Panc1 (cell line): ENCODE results near the gene DPM2. TPM values are rescaled to one million over a fixed set of nuclear protein-coding genes. Genes with fewer than 3 reads are reported as not detected.
A peak's percentile ranks its signal among the peaks of the same experiment; 100 is the strongest.

Source experiments
- ATAC-seq: fragments of 200-7000 bp; cut with Tn5 transposase; 2 replicates; pipeline ENCODE4 v1.9.1; 2020; ENCODE audit warnings: mild to moderate bottlenecking, moderate library complexity
- BruUV-seq: library from RNA; stranded (reverse); fragments of 400-500 nt; replicated peaks from 2 replicates; lab custom pipeline; 2021; lab: Mats Ljungman, UMichigan
- CTCF ChIA-PET: fragments of 300-600 bp; sonication (Branson Sonifier 250); formaldehyde crosslinking; loops from one replicate; lab custom pipeline; 2022; ENCODE audit warnings: antibody characterized with exemption; lab: Charles Lee
- POLR2A ChIA-PET: fragments of 300-600 bp; sonication (Branson Sonifier 250); formaldehyde crosslinking; loops from one replicate; lab custom pipeline; 2022; ENCODE audit warnings: antibody characterized with exemption; lab: Charles Lee
- DNase-seq: peaks from one replicate; pipeline ENCODE4 v3.0.0-alpha.2; 2010; ENCODE audit warnings: low read depth, low spot score
- H3K27ac ChIP-seq: 2 replicates; pipeline ENCODE4 v1.5.1; 2011; ENCODE audit warnings: mild to moderate bottlenecking, low read length, inconsistent platforms
- H3K27me3 ChIP-seq: fragments of 200-500 bp; sonication (Bioruptor generic); 2 replicates; pipeline ENCODE4 v1.6.0; 2014; ENCODE audit warnings: low read length, inconsistent platforms; ENCODE audit not compliant: control insufficient read depth, insufficient read depth
- H3K36me3 ChIP-seq: fragments of 200-500 bp; sonication (Bioruptor generic); 2 replicates; pipeline ENCODE4 v1.5.1; 2014; ENCODE audit warnings: inconsistent platforms, mild to moderate bottlenecking, low read length, moderate library complexity; ENCODE audit not compliant: control insufficient read depth, insufficient read depth
- H3K4me1 ChIP-seq: 2 replicates; pipeline ENCODE4 v1.5.1; 2011; ENCODE audit warnings: inconsistent platforms, mild to moderate bottlenecking, low read length, moderate library complexity; ENCODE audit not compliant: control insufficient read depth, insufficient read depth
- H3K4me3 ChIP-seq, 2 experiments: 2 replicates each; pipeline ENCODE4 v1.5.1; 2011 to 2012; ENCODE audit warnings: low read depth in 2 of 2, low read length in 2 of 2, mild to moderate bottlenecking in 2 of 2, inconsistent platforms in 1 of 2, moderate library complexity in 1 of 2
- H3K9me3 ChIP-seq: fragments of 200-500 bp; sonication (Bioruptor generic); 2 replicates; pipeline ENCODE4 v1.5.1; 2014; ENCODE audit warnings: low read depth, mild to moderate bottlenecking, inconsistent platforms, low read length, moderate library complexity; ENCODE audit not compliant: control insufficient read depth, insufficient read depth
- CTCF ChIP-seq: fragments of 450-650 bp; IDR thresholded peaks from 2 replicates; pipeline ENCODE4 v1.5.1; 2017; ENCODE audit warnings: mild to moderate bottlenecking
- POLR2AphosphoS5 ChIP-seq: IDR thresholded peaks from 2 replicates; pipeline ENCODE4 v1.6.1; 2012; ENCODE audit warnings: mild to moderate bottlenecking, low read depth, low read length, moderate library complexity
- SIN3A ChIP-seq: IDR thresholded peaks from 2 replicates; pipeline ENCODE4 v1.6.1; 2012; ENCODE audit warnings: low read depth, mild to moderate bottlenecking, low read length, moderate library complexity, borderline replicate concordance; ENCODE audit not compliant: insufficient read depth
- TCF7L2 ChIP-seq: IDR thresholded peaks from 2 replicates; pipeline ENCODE4 v1.6.1; 2011; ENCODE audit warnings: mild to moderate bottlenecking, low read depth, low read length, inconsistent platforms
- in situ Hi-C: cut with HindIII; loops from 2 replicates; pipeline ENCODE4 v1.10.0; 2016; ENCODE audit warnings: low sequenced_read_pairs, low pct_unique_long_range_greater_than_20kb
- intact Hi-C: fragments of 100-400 bp; cut with micrococcal nuclease; formaldehyde crosslinking; loops from one replicate; pipeline ENCODE4 v1.10.0; 2022; ENCODE audit not compliant: unreplicated experiment
- total RNA-seq: library from RNA; stranded (reverse); gene quantifications from one replicate; pipeline ENCODE4 v1.2.1, GENCODE V29; 2021; ENCODE audit not compliant: unreplicated experiment
- TF ChIP-seq, protein P1 (sequence below), 2 experiments: IDR thresholded peaks; 2 replicates each; pipeline ENCODE4 v1.6.1; 2011 to 2012; ENCODE audit warnings: low read depth in 2 of 2, control low read depth in 1 of 2, low read length in 1 of 2, mild to moderate bottlenecking in 1 of 2, moderate library complexity in 1 of 2; ENCODE audit not compliant: insufficient read depth in 1 of 2

The DPM2 gene
- total RNA-seq, 1 experiment from 2014 or later, result 58.7 TPM

DNA sequence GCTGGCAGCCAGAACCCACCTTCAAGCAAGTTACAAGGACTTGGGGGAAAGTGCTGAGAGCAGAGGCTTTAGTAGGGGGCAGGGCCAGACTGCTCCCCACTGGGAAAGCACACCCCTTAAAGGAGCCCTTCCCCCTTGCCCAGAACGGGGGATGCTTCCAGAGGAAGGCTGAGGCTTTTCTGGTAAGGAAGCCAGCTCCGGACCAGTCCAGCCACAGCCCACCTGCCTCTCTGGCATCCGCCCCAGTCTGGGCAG is 4.2 kb upstream of the DPM2 start:
- H3K27ac ChIP-seq, result peak overlapping the region; percentile 93
- no peak for ATAC-seq
- in situ Hi-C loops, result loop anchor here (25.0 kb wide), 1 partner anchor 145 kb away; no protein-coding TSS in a partner anchor
- no TSS peak for BruUV-seq
- no peak overlapping the region for H3K4me3 ChIP-seq
- no peaks in the 10 kb centered on the region for H3K9me3 ChIP-seq
- CTCF ChIA-PET, result interaction anchor here (0.9 to 1.0 kb wide), 2 partner anchors 57 to 75 kb away, joined by 3 to 5 read pairs; no protein-coding TSS in a partner anchor
- H3K36me3 ChIP-seq, result peaks cover 11% of the 10 kb centered on the region
- 0 out of 2 replicates have a peak, but pooled peaks have one; percentile 0 for TF ChIP-seq POLR2AphosphoS5
- TF ChIP-seq, protein P1, sequence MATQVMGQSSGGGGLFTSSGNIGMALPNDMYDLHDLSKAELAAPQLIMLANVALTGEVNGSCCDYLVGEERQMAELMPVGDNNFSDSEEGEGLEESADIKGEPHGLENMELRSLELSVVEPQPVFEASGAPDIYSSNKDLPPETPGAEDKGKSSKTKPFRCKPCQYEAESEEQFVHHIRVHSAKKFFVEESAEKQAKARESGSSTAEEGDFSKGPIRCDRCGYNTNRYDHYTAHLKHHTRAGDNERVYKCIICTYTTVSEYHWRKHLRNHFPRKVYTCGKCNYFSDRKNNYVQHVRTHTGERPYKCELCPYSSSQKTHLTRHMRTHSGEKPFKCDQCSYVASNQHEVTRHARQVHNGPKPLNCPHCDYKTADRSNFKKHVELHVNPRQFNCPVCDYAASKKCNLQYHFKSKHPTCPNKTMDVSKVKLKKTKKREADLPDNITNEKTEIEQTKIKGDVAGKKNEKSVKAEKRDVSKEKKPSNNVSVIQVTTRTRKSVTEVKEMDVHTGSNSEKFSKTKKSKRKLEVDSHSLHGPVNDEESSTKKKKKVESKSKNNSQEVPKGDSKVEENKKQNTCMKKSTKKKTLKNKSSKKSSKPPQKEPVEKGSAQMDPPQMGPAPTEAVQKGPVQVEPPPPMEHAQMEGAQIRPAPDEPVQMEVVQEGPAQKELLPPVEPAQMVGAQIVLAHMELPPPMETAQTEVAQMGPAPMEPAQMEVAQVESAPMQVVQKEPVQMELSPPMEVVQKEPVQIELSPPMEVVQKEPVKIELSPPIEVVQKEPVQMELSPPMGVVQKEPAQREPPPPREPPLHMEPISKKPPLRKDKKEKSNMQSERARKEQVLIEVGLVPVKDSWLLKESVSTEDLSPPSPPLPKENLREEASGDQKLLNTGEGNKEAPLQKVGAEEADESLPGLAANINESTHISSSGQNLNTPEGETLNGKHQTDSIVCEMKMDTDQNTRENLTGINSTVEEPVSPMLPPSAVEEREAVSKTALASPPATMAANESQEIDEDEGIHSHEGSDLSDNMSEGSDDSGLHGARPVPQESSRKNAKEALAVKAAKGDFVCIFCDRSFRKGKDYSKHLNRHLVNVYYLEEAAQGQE (IDR thresholded peaks at IDR 0.05; ENCODE audit: insufficient read depth in 1 of 2, low read depth in 2 of 2, low read length in 1 of 2), result no peak
- no peaks in the 10 kb centered on the region for H3K27me3 ChIP-seq
- no peak for DNase-seq
- peaks cover 70% of the 10 kb centered on the region for H3K4me1 ChIP-seq
- POLR2A ChIA-PET, result no interaction called here
- intact Hi-C loops, result loop anchor here (5.0 kb wide), 2 partner anchors 35 to 95 kb away; no protein-coding TSS in a partner anchor

DNA sequence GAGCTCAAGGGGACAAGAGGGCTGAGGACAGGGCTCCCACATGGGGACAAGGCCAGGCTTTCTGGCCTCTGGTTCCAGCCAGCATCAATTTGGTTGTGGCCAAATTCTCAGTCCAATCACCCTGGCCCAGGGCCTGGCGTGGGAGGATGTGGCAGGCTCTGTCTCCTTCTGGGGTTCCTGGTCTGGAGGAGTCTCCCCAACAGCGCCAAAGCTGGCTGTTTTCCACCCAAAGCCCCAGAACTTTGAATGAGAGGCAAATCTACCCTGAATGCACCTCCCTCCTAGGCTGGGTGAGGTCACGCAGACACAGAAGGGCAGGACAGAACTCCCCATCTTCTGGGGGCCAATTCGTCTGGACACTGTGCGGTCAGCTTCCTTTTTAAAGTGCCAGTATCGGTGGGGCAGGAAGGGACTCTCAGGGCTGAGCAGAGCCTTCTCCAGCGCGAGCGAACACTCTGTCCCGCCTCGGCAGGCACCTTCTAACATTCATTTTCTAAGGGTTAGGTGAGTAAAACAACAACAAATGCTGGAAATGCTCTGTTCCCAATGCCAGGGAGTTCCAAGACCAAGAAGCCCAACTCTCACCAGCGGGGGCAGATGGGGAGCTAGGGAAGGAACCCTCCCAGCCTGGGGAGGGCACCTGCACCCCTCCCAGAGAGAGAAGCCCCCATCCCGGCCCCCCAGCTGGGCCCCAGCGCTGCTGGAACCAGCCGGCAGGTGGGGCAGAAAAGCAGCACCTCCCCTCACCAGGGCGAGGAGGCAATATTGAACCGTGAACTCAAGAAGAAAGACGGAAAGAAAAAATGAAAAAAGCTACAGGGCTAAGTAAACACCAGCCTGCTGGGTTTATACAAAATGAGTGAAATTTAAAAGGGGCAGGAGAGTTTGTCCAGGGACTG is 3.7 kb upstream of the DPM2 start:
- ChIA-PET POLR2A (no interaction called here), CTCF (interaction anchor here (1.0 kb wide), 1 partner anchor 58 kb away, joined by 5 read pairs; no protein-coding TSS in a partner anchor)
- in situ Hi-C loops (loop anchor here (25.0 kb wide), 1 partner anchor 146 kb away; no protein-coding TSS in a partner anchor), intact Hi-C loops (loop anchor here (5.0 kb wide), 2 partner anchors 36 to 96 kb away; no protein-coding TSS in a partner anchor)
- Histone ChIP-seq H3K36me3 (peaks cover 12% of the 10 kb centered on the region), H3K27ac (peak overlapping the region; percentile 93), H3K9me3 (no peaks in the 10 kb centered on the region), H3K4me1 (peaks cover 65% of the 10 kb centered on the region), H3K4me3 (no peak overlapping the region), H3K27me3 (no peaks in the 10 kb centered on the region)
- no peak for DNase-seq
- no peak for TF ChIP-seq CTCF
- no peak for TF ChIP-seq POLR2AphosphoS5
- TF ChIP-seq SIN3A, result no peak
- no peak for TF ChIP-seq TCF7L2
- TF ChIP-seq, protein P1 (IDR thresholded peaks at IDR 0.05; ENCODE audit: insufficient read depth in 1 of 2, low read depth in 2 of 2, low read length in 1 of 2), result no peak
- BruUV-seq, result TSS peak; percentile 44
- ATAC-seq, result no peak
